Vagina (tissue), 2 donors: ENCODE measurements around the gene C5orf15. TPM values are rescaled to one million over a fixed set of nuclear protein-coding genes. Genes with fewer than 3 reads are reported as not detected.

Experiments used
- DNase-seq, 2 donors: peaks; one replicate each; pipeline ENCODE4 v3.0.0-alpha.2; 2017; ENCODE audit errors: extremely low spot score in 2 of 2
- H3K27ac ChIP-seq: fragments of 200-600 bp; sonication (generic); one replicate; pipeline ENCODE4 v1.5.1; 2019
- H3K27me3 ChIP-seq: fragments of 200-600 bp; sonication (generic); one replicate; pipeline ENCODE4 v1.5.1; 2019
- H3K36me3 ChIP-seq, 2 donors: fragments of 200-600 bp; sonication (generic); one replicate each; pipeline ENCODE4 v1.5.1; 2017 to 2019
- H3K4me1 ChIP-seq: fragments of 200-600 bp; sonication (generic); one replicate; pipeline ENCODE4 v1.5.1; 2019
- H3K4me3 ChIP-seq, 2 donors: fragments of 200-600 bp; sonication (generic); 1 replicate in 1 of 2; 2 replicates in 1 of 2; pipeline ENCODE4 v1.5.1; 2016 to 2019
- H3K9me3 ChIP-seq: fragments of 200-600 bp; sonication (generic); one replicate; pipeline ENCODE4 v1.5.1; 2019
- CTCF ChIP-seq, 3 experiments: fragments of 450-650 bp in 2 of 3; fragments of 200-600 bp in 1 of 3; sonication (generic) in 1 of 3; IDR thresholded peaks; one replicate each; pipeline ENCODE4 v1.5.1; 2017 to 2019; ENCODE audit warnings: antibody characterized with exemption in 3 of 3, mild to moderate bottlenecking in 2 of 3, moderate library complexity in 2 of 3
- POLR2A ChIP-seq, 2 donors: fragments of 450-650 bp; IDR thresholded peaks; one replicate each; pipeline ENCODE4 v1.6.1; 2017; ENCODE audit warnings: antibody characterized with exemption in 2 of 2, mild to moderate bottlenecking in 2 of 2, moderate library complexity in 2 of 2
- POLR2AphosphoS5 ChIP-seq, 2 donors: sonication (generic); formaldehyde crosslinking; IDR thresholded peaks; one replicate each; pipeline ENCODE4 v1.9.0; 2017; ENCODE audit warnings: antibody characterized with exemption in 2 of 2, mild to moderate bottlenecking in 2 of 2, low read depth in 1 of 2; ENCODE audit not compliant: insufficient read depth in 1 of 2
- intact Hi-C: fragments of 100-400 bp; cut with DNase I; formaldehyde crosslinking; loops from one replicate; pipeline ENCODE4 v1.15.1; 2023
- total RNA-seq: library from RNA; depleted of rRNA; stranded (reverse); fragments of >200 nt; gene quantifications from one replicate; pipeline ENCODE4 v1.2.3, GENCODE V29; 2016

Gene C5orf15
- total RNA-seq, 1 donor from 2014 or later = 35.8 TPM

DNA sequence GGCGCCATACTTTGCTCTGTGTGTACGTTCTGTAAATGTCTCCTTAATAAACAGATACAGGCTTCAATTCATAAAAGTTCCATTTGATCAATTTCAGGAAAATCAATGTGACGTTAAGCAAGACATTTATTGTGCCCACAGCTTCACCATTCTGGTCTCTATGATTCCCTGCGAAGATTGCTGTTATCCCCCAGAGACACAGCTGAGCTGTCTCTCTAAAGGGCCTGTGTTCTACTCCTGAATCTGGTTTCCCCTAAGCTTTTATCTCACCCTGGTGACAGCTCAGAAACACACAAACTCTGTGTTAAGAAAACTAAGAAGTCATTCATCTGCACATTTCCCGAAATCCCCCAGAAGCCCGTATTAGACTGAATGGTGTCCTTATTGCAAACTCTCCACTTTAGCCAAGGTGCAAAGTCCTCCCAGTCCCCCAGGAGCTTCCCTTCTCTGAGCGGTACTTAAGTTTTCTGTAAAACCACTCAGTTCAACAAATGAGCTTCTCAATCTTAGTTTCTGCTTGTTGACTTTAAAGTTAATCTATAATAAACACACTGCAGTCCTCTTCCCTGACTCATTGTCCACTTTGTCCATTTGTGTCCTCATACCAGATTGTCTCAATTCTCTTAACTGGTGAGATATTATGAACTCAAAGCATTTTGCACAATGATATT is 1.4 kb upstream of the C5orf15 start:
- H3K4me3 ChIP-seq = no peak overlapping the region
- peaks cover 0 to 34% of the 10 kb centered on the region in 2 donors for H3K36me3 ChIP-seq
- no peak overlapping the region for H3K27ac ChIP-seq
- DNase-seq = no peak
- H3K27me3 ChIP-seq = no peaks in the 10 kb centered on the region
- H3K9me3 ChIP-seq = no peaks in the 10 kb centered on the region
- H3K4me1 ChIP-seq = peaks cover 34% of the 10 kb centered on the region
- intact Hi-C loops = no loop called here
- TF ChIP-seq POLR2AphosphoS5 (IDR thresholded peaks at IDR 0.05; ENCODE audit: insufficient read depth in 1 of 2, low read depth in 1 of 2) (no peak), POLR2A (IDR thresholded peaks at IDR 0.05) (no peak), CTCF (IDR thresholded peaks at IDR 0.05) (no peak)

- no peak for TF ChIP-seq POLR2AphosphoS5 (IDR thresholded peaks at IDR 0.05; ENCODE audit: insufficient read depth in 1 of 2, low read depth in 1 of 2)
- no peak for TF ChIP-seq POLR2A (IDR thresholded peaks at IDR 0.05)
- TF ChIP-seq CTCF (IDR thresholded peaks at IDR 0.05) = no peak
- Histone ChIP-seq H3K27me3 (no peaks in the 10 kb centered on the region), H3K9me3 (no peaks in the 10 kb centered on the region), H3K27ac (peak overlapping the region; percentile 92), H3K4me3 (peak overlapping the region; percentile 82 to 84), H3K36me3 (peaks cover 0 to 14% of the 10 kb centered on the region in 2 donors), H3K4me1 (peaks cover 34% of the 10 kb centered on the region)
- DNase-seq = no peak
- intact Hi-C loops = no loop called here
Measured at GRCh38 chr5:133967698-133968203, 674 bp downstream of the C5orf15 start.

- Histone ChIP-seq H3K4me1 (peaks cover 34% of the 10 kb centered on the region), H3K4me3 (peak overlapping the region; percentile 82 to 84), H3K27me3 (no peaks in the 10 kb centered on the region), H3K9me3 (no peaks in the 10 kb centered on the region), H3K36me3 (peaks cover 0 to 13% of the 10 kb centered on the region in 2 donors), H3K27ac (no peak overlapping the region)
- intact Hi-C loops = no loop called here
- TF ChIP-seq POLR2AphosphoS5 (IDR thresholded peaks at IDR 0.05; ENCODE audit: insufficient read depth in 1 of 2, low read depth in 1 of 2) = no peak
- TF ChIP-seq CTCF (IDR thresholded peaks at IDR 0.05) = no peak
- TF ChIP-seq POLR2A (IDR thresholded peaks at IDR 0.05) = no peak
- DNase-seq = no peak
Measured at GRCh38 chr5:133967124-133967523, 1.3 kb downstream of the C5orf15 start.

- H3K36me3 ChIP-seq = peaks cover 0 to 6% of the 10 kb centered on the region in 2 donors
- H3K27ac ChIP-seq = no peak overlapping the region
- H3K9me3 ChIP-seq = no peaks in the 10 kb centered on the region
- H3K4me1 ChIP-seq = peaks cover 34% of the 10 kb centered on the region
- TF ChIP-seq POLR2AphosphoS5 (IDR thresholded peaks at IDR 0.05; ENCODE audit: insufficient read depth in 1 of 2, low read depth in 1 of 2) (no peak), CTCF (IDR thresholded peaks at IDR 0.05) (no peak), POLR2A (IDR thresholded peaks at IDR 0.05) (no peak)
- no peak for DNase-seq
- no peaks in the 10 kb centered on the region for H3K27me3 ChIP-seq
- H3K4me3 ChIP-seq = no peak overlapping the region
- intact Hi-C loops = no loop called here
Measured at GRCh38 chr5:133966090-133966489, 2.3 kb downstream of the C5orf15 start.

DNA sequence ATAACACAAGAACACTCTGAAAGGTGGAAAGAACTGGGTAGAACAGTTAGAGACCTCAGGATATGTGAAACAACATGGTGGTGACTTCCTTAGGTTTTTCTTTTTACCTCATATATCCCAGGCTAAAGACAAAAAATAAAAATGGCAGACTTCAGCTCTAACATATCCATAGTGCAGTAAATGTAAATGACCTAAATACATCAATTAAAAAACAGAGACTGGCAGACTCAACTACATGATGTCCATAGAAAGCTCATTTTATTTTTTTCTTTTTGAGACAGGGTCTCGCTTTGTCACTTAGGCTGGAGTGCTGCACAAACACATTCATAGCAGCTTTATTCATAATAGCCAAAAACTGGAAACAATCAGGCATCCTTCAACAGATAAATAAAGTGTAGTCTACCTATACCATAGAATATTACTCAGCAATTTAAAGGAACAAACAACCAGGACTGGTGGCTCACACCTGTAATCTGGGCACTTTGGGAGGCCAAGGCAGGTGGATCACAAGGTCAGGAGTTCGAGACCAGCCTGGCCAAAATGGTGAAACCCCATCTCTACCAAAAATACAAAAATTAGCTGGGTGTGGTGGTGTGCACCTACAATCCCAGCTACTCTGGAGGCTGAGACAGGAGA is 4.8 kb downstream of the C5orf15 start:
- intact Hi-C loops = no loop called here
- Histone ChIP-seq H3K4me1 (peaks cover 26% of the 10 kb centered on the region), H3K36me3 (peaks cover 0 to 6% of the 10 kb centered on the region in 2 donors), H3K9me3 (no peaks in the 10 kb centered on the region), H3K4me3 (no peak overlapping the region), H3K27ac (no peak overlapping the region), H3K27me3 (no peaks in the 10 kb centered on the region)
- TF ChIP-seq POLR2AphosphoS5 (IDR thresholded peaks at IDR 0.05; ENCODE audit: insufficient read depth in 1 of 2, low read depth in 1 of 2) (no peak), POLR2A (IDR thresholded peaks at IDR 0.05) (no peak), CTCF (IDR thresholded peaks at IDR 0.05) (no peak)
- DNase-seq = no peak
